Measurements from ENCODE around the gene CEP112. TPM values are rescaled to one million over a fixed set of nuclear protein-coding genes. Genes with fewer than 3 reads are reported as not detected.

CEP112 gene
- total RNA-seq, 1 donor from 2014 or later = 26.3 TPM

- Mint-ChIP-seq H3K4me1 (ENCODE audit: unreplicated experiment) (no peaks in the 10 kb centered on the region), H3K4me3 (ENCODE audit: unreplicated experiment) (peak overlapping the region; percentile 17), H3K9me3 (ENCODE audit: unreplicated experiment) (peaks cover 6% of the 10 kb centered on the region), H3K36me3 (ENCODE audit: low read depth, unreplicated experiment) (peaks cover 23% of the 10 kb centered on the region), H3K27me3 (ENCODE audit: unreplicated experiment) (peaks cover 2% of the 10 kb centered on the region), H3K27ac (ENCODE audit: unreplicated experiment) (no peak overlapping the region)
- TF ChIP-seq, protein P1, sequence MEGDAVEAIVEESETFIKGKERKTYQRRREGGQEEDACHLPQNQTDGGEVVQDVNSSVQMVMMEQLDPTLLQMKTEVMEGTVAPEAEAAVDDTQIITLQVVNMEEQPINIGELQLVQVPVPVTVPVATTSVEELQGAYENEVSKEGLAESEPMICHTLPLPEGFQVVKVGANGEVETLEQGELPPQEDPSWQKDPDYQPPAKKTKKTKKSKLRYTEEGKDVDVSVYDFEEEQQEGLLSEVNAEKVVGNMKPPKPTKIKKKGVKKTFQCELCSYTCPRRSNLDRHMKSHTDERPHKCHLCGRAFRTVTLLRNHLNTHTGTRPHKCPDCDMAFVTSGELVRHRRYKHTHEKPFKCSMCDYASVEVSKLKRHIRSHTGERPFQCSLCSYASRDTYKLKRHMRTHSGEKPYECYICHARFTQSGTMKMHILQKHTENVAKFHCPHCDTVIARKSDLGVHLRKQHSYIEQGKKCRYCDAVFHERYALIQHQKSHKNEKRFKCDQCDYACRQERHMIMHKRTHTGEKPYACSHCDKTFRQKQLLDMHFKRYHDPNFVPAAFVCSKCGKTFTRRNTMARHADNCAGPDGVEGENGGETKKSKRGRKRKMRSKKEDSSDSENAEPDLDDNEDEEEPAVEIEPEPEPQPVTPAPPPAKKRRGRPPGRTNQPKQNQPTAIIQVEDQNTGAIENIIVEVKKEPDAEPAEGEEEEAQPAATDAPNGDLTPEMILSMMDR (IDR thresholded peaks at IDR 0.05; ENCODE audit: unreplicated experiment) = no peak
- no peak for DNase-seq (ENCODE audit: low spot score)
Measured at GRCh38 chr17:65933290-65933689, 258.6 kb downstream of the CEP112 start.

- TF ChIP-seq, protein P1 (IDR thresholded peaks at IDR 0.05; ENCODE audit: unreplicated experiment) = no peak
- Mint-ChIP-seq H3K27me3 (ENCODE audit: unreplicated experiment) (peaks cover 2% of the 10 kb centered on the region), H3K27ac (ENCODE audit: unreplicated experiment) (no peak overlapping the region), H3K36me3 (ENCODE audit: low read depth, unreplicated experiment) (peaks cover 29% of the 10 kb centered on the region), H3K9me3 (ENCODE audit: unreplicated experiment) (peaks cover 6% of the 10 kb centered on the region), H3K4me3 (ENCODE audit: unreplicated experiment) (no peak overlapping the region), H3K4me1 (ENCODE audit: unreplicated experiment) (no peaks in the 10 kb centered on the region)
- DNase-seq (ENCODE audit: low spot score) = no peak
Measured at GRCh38 chr17:65931246-65932149, 260.4 kb downstream of the CEP112 start.

GRCh38 chr17:65930140-65930730 is 261.7 kb downstream of the CEP112 start:
- Mint-ChIP-seq H3K27ac (ENCODE audit: unreplicated experiment) (no peak overlapping the region), H3K4me3 (ENCODE audit: unreplicated experiment) (no peak overlapping the region), H3K36me3 (ENCODE audit: low read depth, unreplicated experiment) (peaks cover 26% of the 10 kb centered on the region), H3K9me3 (ENCODE audit: unreplicated experiment) (peaks cover 6% of the 10 kb centered on the region), H3K27me3 (ENCODE audit: unreplicated experiment) (peaks cover 2% of the 10 kb centered on the region), H3K4me1 (ENCODE audit: unreplicated experiment) (no peaks in the 10 kb centered on the region)
- TF ChIP-seq, protein P1 (IDR thresholded peaks at IDR 0.05; ENCODE audit: unreplicated experiment) = no peak
- DNase-seq (ENCODE audit: low spot score) = no peak

GRCh38 chr17:65926599-65926998 is 265.3 kb downstream of the CEP112 start:
- no peak overlapping the region for H3K4me3 Mint-ChIP-seq (ENCODE audit: unreplicated experiment)
- H3K9me3 Mint-ChIP-seq (ENCODE audit: unreplicated experiment) = no peaks in the 10 kb centered on the region
- peaks cover 17% of the 10 kb centered on the region for H3K36me3 Mint-ChIP-seq (ENCODE audit: low read depth, unreplicated experiment)
- no peak overlapping the region for H3K27ac Mint-ChIP-seq (ENCODE audit: unreplicated experiment)
- TF ChIP-seq, protein P1 (IDR thresholded peaks at IDR 0.05; ENCODE audit: unreplicated experiment) = no peak
- DNase-seq (ENCODE audit: low spot score) = no peak
- no peaks in the 10 kb centered on the region for H3K4me1 Mint-ChIP-seq (ENCODE audit: unreplicated experiment)
- H3K27me3 Mint-ChIP-seq (ENCODE audit: unreplicated experiment) = peaks cover 2% of the 10 kb centered on the region
